ENCODE results near the gene TRIM62. TPM values are rescaled to one million over a fixed set of nuclear protein-coding genes. Genes with fewer than 3 reads are reported as not detected.

Gene TRIM62
- polyA plus RNA-seq, 2 of the 4 experiments (the other 2 are of a cell fraction): 0.79 to 1.5 TPM

DNA sequence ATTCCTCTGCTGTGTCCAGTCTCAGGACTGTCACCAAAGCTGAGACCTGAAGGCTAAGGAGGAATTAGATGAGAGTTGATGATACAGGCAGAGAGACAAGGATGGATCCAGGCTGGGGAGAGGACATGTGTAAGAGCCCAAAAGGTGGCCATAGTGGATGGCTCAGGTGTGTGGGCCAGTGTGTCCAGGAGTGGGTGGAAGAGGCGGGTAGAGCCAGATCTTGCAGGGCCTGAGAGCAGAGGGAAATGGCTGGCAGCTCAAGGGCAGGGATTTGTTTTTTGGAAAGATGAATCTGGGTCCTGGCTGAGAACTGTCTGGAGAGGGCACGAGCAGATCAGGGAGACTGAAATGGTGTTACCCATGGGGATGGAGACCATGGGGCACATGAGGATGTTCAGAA is 62.8 kb downstream of the TRIM62 start:
- FAIRE-seq: no peak
- ATAC-seq: no peak
- DNase-seq (ENCODE audit: low read depth in 1 of 2, low spot score in 1 of 2): no peak
- CTCF ChIA-PET: interaction anchor here (0.6 to 2.3 kb wide), 2 partner anchors 24 to 395 kb away, joined by 3 to 8 read pairs; no protein-coding TSS in a partner anchor
- H3K4me3 ChIP-seq: no peak overlapping the region
- no peak overlapping the region for H3K4me2 ChIP-seq
- no peaks in the 10 kb centered on the region for H3K9me3 ChIP-seq
- POLR2A ChIA-PET: no interaction called here
- no peak overlapping the region for H3K27ac ChIP-seq
- no peak for TF ChIP-seq BHLHE40 (IDR thresholded peaks at IDR 0.05; ENCODE audit: low read depth, low read length)
- no peak for TF ChIP-seq RNF2 (IDR thresholded peaks at IDR 0.05; ENCODE audit: borderline replicate concordance, low read depth)
- TF ChIP-seq ESRRA (IDR thresholded peaks at IDR 0.05; ENCODE audit: borderline replicate concordance, low read length): no peak
- TF ChIP-seq SREBF2 (IDR thresholded peaks at IDR 0.05): no peak
- no peak for TF ChIP-seq MAZ (IDR thresholded peaks at IDR 0.05; ENCODE audit: borderline replicate concordance, low read depth, low read length)
- TF ChIP-seq SMC3 (IDR thresholded peaks at IDR 0.05): no peak
- TF ChIP-seq EHMT2 (IDR thresholded peaks at IDR 0.05; ENCODE audit: low read depth): no peak
- no peak for TF ChIP-seq NFE2L2 (conservative IDR thresholded peaks at IDR 0.05; ENCODE audit: low read length)
- TF ChIP-seq POLR2AphosphoS2 (conservative IDR thresholded peaks at IDR 0.05; ENCODE audit: low read length): no peak
- TF ChIP-seq POLR2A (IDR thresholded peaks at IDR 0.05; ENCODE audit: low read length): no peak
- no peak for TF ChIP-seq FOSL2 (IDR thresholded peaks at IDR 0.05)
- no peak for TF ChIP-seq FOSL2 (CRISPR knock-in tag; IDR thresholded peaks at IDR 0.05)
- TF ChIP-seq, protein P1, sequence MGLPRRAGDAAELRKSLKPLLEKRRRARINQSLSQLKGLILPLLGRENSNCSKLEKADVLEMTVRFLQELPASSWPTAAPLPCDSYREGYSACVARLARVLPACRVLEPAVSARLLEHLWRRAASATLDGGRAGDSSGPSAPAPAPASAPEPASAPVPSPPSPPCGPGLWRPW (IDR thresholded peaks at IDR 0.05): no peak
- TF ChIP-seq, protein P2, sequence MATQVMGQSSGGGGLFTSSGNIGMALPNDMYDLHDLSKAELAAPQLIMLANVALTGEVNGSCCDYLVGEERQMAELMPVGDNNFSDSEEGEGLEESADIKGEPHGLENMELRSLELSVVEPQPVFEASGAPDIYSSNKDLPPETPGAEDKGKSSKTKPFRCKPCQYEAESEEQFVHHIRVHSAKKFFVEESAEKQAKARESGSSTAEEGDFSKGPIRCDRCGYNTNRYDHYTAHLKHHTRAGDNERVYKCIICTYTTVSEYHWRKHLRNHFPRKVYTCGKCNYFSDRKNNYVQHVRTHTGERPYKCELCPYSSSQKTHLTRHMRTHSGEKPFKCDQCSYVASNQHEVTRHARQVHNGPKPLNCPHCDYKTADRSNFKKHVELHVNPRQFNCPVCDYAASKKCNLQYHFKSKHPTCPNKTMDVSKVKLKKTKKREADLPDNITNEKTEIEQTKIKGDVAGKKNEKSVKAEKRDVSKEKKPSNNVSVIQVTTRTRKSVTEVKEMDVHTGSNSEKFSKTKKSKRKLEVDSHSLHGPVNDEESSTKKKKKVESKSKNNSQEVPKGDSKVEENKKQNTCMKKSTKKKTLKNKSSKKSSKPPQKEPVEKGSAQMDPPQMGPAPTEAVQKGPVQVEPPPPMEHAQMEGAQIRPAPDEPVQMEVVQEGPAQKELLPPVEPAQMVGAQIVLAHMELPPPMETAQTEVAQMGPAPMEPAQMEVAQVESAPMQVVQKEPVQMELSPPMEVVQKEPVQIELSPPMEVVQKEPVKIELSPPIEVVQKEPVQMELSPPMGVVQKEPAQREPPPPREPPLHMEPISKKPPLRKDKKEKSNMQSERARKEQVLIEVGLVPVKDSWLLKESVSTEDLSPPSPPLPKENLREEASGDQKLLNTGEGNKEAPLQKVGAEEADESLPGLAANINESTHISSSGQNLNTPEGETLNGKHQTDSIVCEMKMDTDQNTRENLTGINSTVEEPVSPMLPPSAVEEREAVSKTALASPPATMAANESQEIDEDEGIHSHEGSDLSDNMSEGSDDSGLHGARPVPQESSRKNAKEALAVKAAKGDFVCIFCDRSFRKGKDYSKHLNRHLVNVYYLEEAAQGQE (IDR thresholded peaks at IDR 0.05): no peak
- TF ChIP-seq CHD4 (IDR thresholded peaks at IDR 0.05; ENCODE audit: borderline replicate concordance): no peak
- TF ChIP-seq, protein P3, sequence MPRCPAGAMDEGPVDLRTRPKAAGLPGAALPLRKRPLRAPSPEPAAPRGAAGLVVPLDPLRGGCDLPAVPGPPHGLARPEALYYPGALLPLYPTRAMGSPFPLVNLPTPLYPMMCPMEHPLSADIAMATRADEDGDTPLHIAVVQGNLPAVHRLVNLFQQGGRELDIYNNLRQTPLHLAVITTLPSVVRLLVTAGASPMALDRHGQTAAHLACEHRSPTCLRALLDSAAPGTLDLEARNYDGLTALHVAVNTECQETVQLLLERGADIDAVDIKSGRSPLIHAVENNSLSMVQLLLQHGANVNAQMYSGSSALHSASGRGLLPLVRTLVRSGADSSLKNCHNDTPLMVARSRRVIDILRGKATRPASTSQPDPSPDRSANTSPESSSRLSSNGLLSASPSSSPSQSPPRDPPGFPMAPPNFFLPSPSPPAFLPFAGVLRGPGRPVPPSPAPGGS (IDR thresholded peaks at IDR 0.05): no peak
- no peak for TF ChIP-seq ZSCAN20 (CRISPR knock-in tag; IDR thresholded peaks at IDR 0.05)
- TF ChIP-seq CBX8 (IDR thresholded peaks at IDR 0.05): no peak
- WGBS (ENCODE audit: missing lambda C conversion rate): 52% methylated on average over 2 of the region's 2 CpGs
- no peaks in the 10 kb centered on the region for H3K4me1 ChIP-seq

DNA sequence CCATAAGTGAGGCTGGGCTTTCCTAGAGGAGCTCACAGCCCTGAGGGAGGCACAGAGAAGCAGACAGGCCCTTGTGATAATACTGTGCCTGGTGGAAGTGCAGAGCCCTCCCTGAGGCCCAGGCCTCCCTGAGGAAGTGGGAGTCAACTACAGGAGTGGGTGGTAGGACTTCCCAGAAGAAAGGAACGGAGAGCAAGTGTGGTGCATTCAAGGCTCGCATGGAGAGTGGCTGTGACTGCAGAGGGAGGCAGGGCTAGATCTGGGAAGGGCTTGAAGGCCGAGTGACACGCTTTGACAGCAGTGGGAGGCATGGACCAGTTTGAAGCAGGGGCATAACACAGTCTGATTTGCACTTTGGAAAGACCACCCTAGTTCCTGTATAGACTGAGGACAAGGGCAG is 63.6 kb downstream of the TRIM62 start:
- 66% methylated on average over 4 of the region's 4 CpGs for WGBS (ENCODE audit: missing lambda C conversion rate)
- Histone ChIP-seq H3K9me3 (no peaks in the 10 kb centered on the region), H3K4me2 (no peak overlapping the region), H3K4me3 (no peak overlapping the region), H3K27ac (no peak overlapping the region), H3K4me1 (no peaks in the 10 kb centered on the region)
- FAIRE-seq (no peak), ATAC-seq (no peak), DNase-seq (ENCODE audit: low read depth in 1 of 2, low spot score in 1 of 2) (no peak)
- ChIA-PET CTCF (interaction anchor here (2.3 kb wide), 1 partner anchor 23 kb away, joined by 8 read pairs; no protein-coding TSS in a partner anchor), POLR2A (no interaction called here)
- no peak for TF ChIP-seq SREBF2 (IDR thresholded peaks at IDR 0.05)
- TF ChIP-seq, protein P4, sequence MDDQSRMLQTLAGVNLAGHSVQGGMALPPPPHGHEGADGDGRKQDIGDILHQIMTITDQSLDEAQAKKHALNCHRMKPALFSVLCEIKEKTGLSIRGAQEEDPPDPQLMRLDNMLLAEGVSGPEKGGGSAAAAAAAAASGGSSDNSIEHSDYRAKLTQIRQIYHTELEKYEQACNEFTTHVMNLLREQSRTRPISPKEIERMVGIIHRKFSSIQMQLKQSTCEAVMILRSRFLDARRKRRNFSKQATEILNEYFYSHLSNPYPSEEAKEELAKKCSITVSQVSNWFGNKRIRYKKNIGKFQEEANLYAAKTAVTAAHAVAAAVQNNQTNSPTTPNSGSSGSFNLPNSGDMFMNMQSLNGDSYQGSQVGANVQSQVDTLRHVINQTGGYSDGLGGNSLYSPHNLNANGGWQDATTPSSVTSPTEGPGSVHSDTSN (IDR thresholded peaks at IDR 0.05): no peak
- TF ChIP-seq, protein P5, sequence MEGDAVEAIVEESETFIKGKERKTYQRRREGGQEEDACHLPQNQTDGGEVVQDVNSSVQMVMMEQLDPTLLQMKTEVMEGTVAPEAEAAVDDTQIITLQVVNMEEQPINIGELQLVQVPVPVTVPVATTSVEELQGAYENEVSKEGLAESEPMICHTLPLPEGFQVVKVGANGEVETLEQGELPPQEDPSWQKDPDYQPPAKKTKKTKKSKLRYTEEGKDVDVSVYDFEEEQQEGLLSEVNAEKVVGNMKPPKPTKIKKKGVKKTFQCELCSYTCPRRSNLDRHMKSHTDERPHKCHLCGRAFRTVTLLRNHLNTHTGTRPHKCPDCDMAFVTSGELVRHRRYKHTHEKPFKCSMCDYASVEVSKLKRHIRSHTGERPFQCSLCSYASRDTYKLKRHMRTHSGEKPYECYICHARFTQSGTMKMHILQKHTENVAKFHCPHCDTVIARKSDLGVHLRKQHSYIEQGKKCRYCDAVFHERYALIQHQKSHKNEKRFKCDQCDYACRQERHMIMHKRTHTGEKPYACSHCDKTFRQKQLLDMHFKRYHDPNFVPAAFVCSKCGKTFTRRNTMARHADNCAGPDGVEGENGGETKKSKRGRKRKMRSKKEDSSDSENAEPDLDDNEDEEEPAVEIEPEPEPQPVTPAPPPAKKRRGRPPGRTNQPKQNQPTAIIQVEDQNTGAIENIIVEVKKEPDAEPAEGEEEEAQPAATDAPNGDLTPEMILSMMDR (IDR thresholded peaks at IDR 0.05): no peak
- no peak for TF ChIP-seq CEBPB (IDR thresholded peaks at IDR 0.05)
- no peak for TF ChIP-seq FOXS1 (CRISPR knock-in tag; IDR thresholded peaks at IDR 0.05)
- TF ChIP-seq RNF2 (IDR thresholded peaks at IDR 0.05; ENCODE audit: borderline replicate concordance, low read depth): no peak
- no peak for TF ChIP-seq RAD21 (conservative IDR thresholded peaks at IDR 0.05 in 1 of 2, IDR thresholded peaks at IDR 0.05 in 1 of 2)
- no peak for TF ChIP-seq KDM1A (IDR thresholded peaks at IDR 0.05; ENCODE audit: low read depth)
- no peak for TF ChIP-seq JUN (IDR thresholded peaks at IDR 0.05)
- TF ChIP-seq, protein P1 (IDR thresholded peaks at IDR 0.05): no peak
- TF ChIP-seq BHLHE40 (IDR thresholded peaks at IDR 0.05; ENCODE audit: low read depth, low read length): no peak
- TF ChIP-seq NFE2L2 (conservative IDR thresholded peaks at IDR 0.05; ENCODE audit: low read length): no peak

All from A549 (cell line).